Thoracic aorta (tissue), 2 donors: Measurements from ENCODE around the gene KCNJ8. TPM values are rescaled to one million over a fixed set of nuclear protein-coding genes. Genes with fewer than 3 reads are reported as not detected.

Source experiments
- ATAC-seq: fragments of 150-250 bp; one replicate; pipeline ENCODE4 v1.8.0; 2017; ENCODE audit warnings: low read depth; ENCODE audit not compliant: insufficient number of reproducible peaks, low FRiP score
- DNase-seq: peaks from one replicate; pipeline ENCODE4 v3.0.0-alpha.2; 2020; ENCODE audit warnings: low spot score
- H3K27ac ChIP-seq, 2 donors: fragments of 200-600 bp; sonication (generic); 1 replicate in 1 of 2; 2 replicates in 1 of 2; pipeline ENCODE4 v1.5.1; 2016; ENCODE audit warnings: mild to moderate bottlenecking in 2 of 2, moderate library complexity in 2 of 2
- H3K27me3 ChIP-seq: fragments of 200-600 bp; sonication (generic); replicated peaks from 2 replicates; pipeline ENCODE4 v1.6.0; 2016; ENCODE audit warnings: mild to moderate bottlenecking; ENCODE audit not compliant: insufficient read depth
- H3K36me3 ChIP-seq: fragments of 200-600 bp; sonication (generic); one replicate; pipeline ENCODE4 v1.5.1; 2016
- H3K4me1 ChIP-seq, 2 donors: fragments of 200-600 bp; sonication (generic); 1 replicate in 1 of 2; 2 replicates in 1 of 2; pipeline versions ENCODE4 v1.5.1 to v1.6.0; 2016; ENCODE audit warnings: low read depth in 2 of 2, mild to moderate bottlenecking in 1 of 2; ENCODE audit not compliant: control insufficient read depth in 1 of 2
- H3K4me3 ChIP-seq: fragments of 200-600 bp; sonication (generic); 2 replicates; pipeline ENCODE4 v1.5.1; 2016; ENCODE audit warnings: mild to moderate bottlenecking
- H3K9me3 ChIP-seq: fragments of 200-600 bp; sonication (generic); 2 replicates; pipeline ENCODE4 v1.5.1; 2016
- CTCF ChIP-seq: fragments of 200-600 bp; sonication (generic); IDR thresholded peaks from one replicate; pipeline ENCODE4 v1.5.1; 2019; ENCODE audit warnings: antibody characterized with exemption
- total RNA-seq, 2 donors: library from RNA; depleted of rRNA; stranded (reverse); fragments of >200 nt; gene quantifications; one replicate each; pipeline versions ENCODE4 v1.1.0 to v1.2.3, GENCODE V29; 2016

KCNJ8 gene
- total RNA-seq, 2 donors from 2014 or later = 7.0 to 8.1 TPM

- Histone ChIP-seq H3K27ac (no peak overlapping the region), H3K27me3 (no peaks in the 10 kb centered on the region), H3K9me3 (no peaks in the 10 kb centered on the region), H3K4me1 (peaks cover 9 to 16% of the 10 kb centered on the region in 2 donors), H3K4me3 (no peak overlapping the region), H3K36me3 (no peaks in the 10 kb centered on the region)
- TF ChIP-seq CTCF = no peak
- DNase-seq (no peak), ATAC-seq (no peak)
Observed at GRCh38 chr12:21780786-21781185, 6.3 kb upstream of the KCNJ8 start.

GRCh38 chr12:21776175-21776574 is 1.7 kb upstream of the KCNJ8 start:
- Histone ChIP-seq H3K36me3 (no peaks in the 10 kb centered on the region), H3K9me3 (no peaks in the 10 kb centered on the region), H3K4me1 (peaks cover 19 to 34% of the 10 kb centered on the region in 2 donors), H3K4me3 (no peak overlapping the region), H3K27me3 (no peaks in the 10 kb centered on the region), H3K27ac (peak overlapping the region; percentile 78)
- no peak for TF ChIP-seq CTCF
- no peak for ATAC-seq
- DNase-seq = no peak

GRCh38 chr12:21775133-21775820 is 771 bp upstream of the KCNJ8 start:
- DNase-seq (no peak), ATAC-seq (no peak)
- Histone ChIP-seq H3K4me1 (peaks cover 19 to 31% of the 10 kb centered on the region in 2 donors), H3K4me3 (peak overlapping the region; percentile 89), H3K27ac (peak overlapping the region; percentile 78), H3K27me3 (no peaks in the 10 kb centered on the region), H3K9me3 (no peaks in the 10 kb centered on the region), H3K36me3 (no peaks in the 10 kb centered on the region)
- no peak for TF ChIP-seq CTCF

- no peak for TF ChIP-seq CTCF
- Histone ChIP-seq H3K27me3 (no peaks in the 10 kb centered on the region), H3K4me3 (peak overlapping the region; percentile 89), H3K9me3 (no peaks in the 10 kb centered on the region), H3K36me3 (no peaks in the 10 kb centered on the region), H3K27ac (peak overlapping the region; percentile 75 to 78), H3K4me1 (peaks cover 19 to 36% of the 10 kb centered on the region in 2 donors)
- ATAC-seq (no peak), DNase-seq (no peak)
Observed at GRCh38 chr12:21773806-21774205, 700 bp downstream of the KCNJ8 start.

- no peaks in the 10 kb centered on the region for H3K27me3 ChIP-seq
- H3K4me1 ChIP-seq = peaks cover 19 to 36% of the 10 kb centered on the region in 2 donors
- H3K9me3 ChIP-seq = no peaks in the 10 kb centered on the region
- peak; percentile 27 for TF ChIP-seq CTCF
- H3K36me3 ChIP-seq = no peaks in the 10 kb centered on the region
- no peak for ATAC-seq
- H3K27ac ChIP-seq = peak overlapping the region; percentile 75 to 78
- H3K4me3 ChIP-seq = peak overlapping the region; percentile 89
- DNase-seq = no peak
Observed at GRCh38 chr12:21773263-21773741, 1.2 kb downstream of the KCNJ8 start.
